ENCODE data around the gene CAP1. TPM values are rescaled to one million over a fixed set of nuclear protein-coding genes. Genes with fewer than 3 reads are reported as not detected.
"Not testable (repeated sequence)": the region's sequence is repeated elsewhere in the genome, so short reads cannot be mapped to it uniquely, and the experiment has no call there.

The CAP1 gene
- total and polyA plus RNA-seq, 12 donors, result 25.2 to 157 (median 55.8) TPM

- ATAC-seq (peak in 2 of 8 donors; percentile 22 to 54), DNase-seq (peak in 1 of 2 donors; percentile 41)
- 46 to 51% methylated on average over 4 of the region's 4 CpGs for WGBS, 2 donors
- TF ChIP-seq CTCF (IDR thresholded peaks at IDR 0.05), result peak; percentile 29 to 83 (median 72)
- intact Hi-C loops (cut with DNase I), result loop anchor here in 4 of 10 donors (2.0 to 10.0 kb wide), 5 partner anchors 58 to 218 kb away; no protein-coding TSS in a partner anchor
- Histone ChIP-seq H3K4me3 (no peak overlapping the region), H3K36me3 (no peaks in the 10 kb centered on the region), H3K27ac (no peak overlapping the region), H3K27me3 (no peaks in the 10 kb centered on the region), H3K9me3 (no peaks in the 10 kb centered on the region), H3K4me1 (peaks cover 0 to 43% (median 25%) of the 10 kb centered on the region in 9 donors)
These were observed 8.2 kb upstream of the CAP1 start for GRCh38 chr1:40032240-40032891.

GRCh38 chr1:40034869-40035268 lies 5.7 kb upstream of the CAP1 start:
- WGBS, 2 donors, result 58 to 61% methylated on average over 2 of the region's 2 CpGs
- TF ChIP-seq CTCF (IDR thresholded peaks at IDR 0.05), result no peak
- H3K27me3 ChIP-seq, result no peaks in the 10 kb centered on the region
- ATAC-seq (no peak), DNase-seq (no peak)
- peak overlapping the region in 8 of 10 donors; percentile 0 to 64 (median 34) for H3K27ac ChIP-seq
- H3K4me1 ChIP-seq, result peaks cover 0 to 67% (median 42%) of the 10 kb centered on the region in 9 donors
- H3K4me3 ChIP-seq, result no peak overlapping the region
- intact Hi-C loops (cut with DNase I), result loop anchor here in 3 of 10 donors (5.0 to 10.0 kb wide), 4 partner anchors 60 to 220 kb away; no protein-coding TSS in a partner anchor
- H3K9me3 ChIP-seq, result no peaks in the 10 kb centered on the region
- H3K36me3 ChIP-seq, result no peaks in the 10 kb centered on the region

GRCh38 chr1:40036574-40036973 lies 4.0 kb upstream of the CAP1 start:
- H3K4me1 ChIP-seq, result peaks cover 2 to 70% (median 47%) of the 10 kb centered on the region in 9 donors
- DNase-seq, result peak; percentile 65 to 81
- 7 to 13% methylated on average over 4 of the region's 4 CpGs for WGBS, 2 donors
- H3K4me3 ChIP-seq, result no peak overlapping the region
- H3K9me3 ChIP-seq, result no peaks in the 10 kb centered on the region
- ATAC-seq, result peak in 4 of 8 donors; percentile 7 to 13 (median 12)
- intact Hi-C loops (cut with DNase I), result loop anchor here in 2 of 10 donors (10.0 kb wide), 3 partner anchors 62 to 222 kb away; no protein-coding TSS in a partner anchor
- TF ChIP-seq CTCF (IDR thresholded peaks at IDR 0.05), result no peak
- no peaks in the 10 kb centered on the region for H3K36me3 ChIP-seq
- no peaks in the 10 kb centered on the region for H3K27me3 ChIP-seq
- H3K27ac ChIP-seq, result peak overlapping the region in 9 of 10 donors; percentile 60 to 100 (median 73)

GRCh38 chr1:40037254-40037653 lies 3.3 kb upstream of the CAP1 start:
- H3K4me1 ChIP-seq, result peaks cover 6 to 70% (median 54%) of the 10 kb centered on the region in 9 donors
- 90 to 94% methylated on average over 8 of the region's 8 CpGs for WGBS, 2 donors
- H3K36me3 ChIP-seq, H3K4me3 ChIP-seq, H3K27me3 ChIP-seq, DNase-seq, ATAC-seq, H3K9me3 ChIP-seq: not testable (repeated sequence)
- peak overlapping the region in 9 of 10 donors; percentile 42 to 100 (median 73) for H3K27ac ChIP-seq
- intact Hi-C loops (cut with DNase I), result loop anchor here in 2 of 10 donors (10.0 kb wide), 3 partner anchors 62 to 222 kb away; no protein-coding TSS in a partner anchor
